Right ventricle myocardium inferior (tissue), 1 donor: Measurements from ENCODE around the gene OR2H2. TPM values are rescaled to one million over a fixed set of nuclear protein-coding genes. Genes with fewer than 3 reads are reported as not detected.

Source experiments
- ATAC-seq: fragments of 200-7000 bp; cut with Tn5 transposase; one replicate; pipeline ENCODE4 v1.9.1; 2020; ENCODE audit warnings: mild to moderate bottlenecking, moderate library complexity
- DNase-seq: peaks from one replicate; pipeline ENCODE4 v3.0.0; 2021; ENCODE audit errors: missing footprints
- intact Hi-C: fragments of 100-400 bp; cut with DNase I; formaldehyde crosslinking; loops from one replicate; pipeline ENCODE4 v1.11.0; 2022
- long read RNA-seq: library from polyadenylated mRNA; unstranded; transcript quantifications from one replicate; pipeline ENCODE4 v2.0.0, GENCODE V29; 2021
- total RNA-seq: library from RNA; stranded (reverse); fragmentation: NEBNext Ultra II Directional; extraction: Animal tissue kit (Norgen Biotek cat#: 25700); gene quantifications from one replicate; pipeline ENCODE4 v1.2.1, GENCODE V29; 2021
- donor health status: DM: no; HTN: yes; CAD: no; lungs with severe emphysema.

OR2H2 gene
- total RNA-seq = not detected
- long read RNA-seq = 0 reads

GRCh38 chr6:29584821-29585220, at the start of gene OR2H2:
Gene OR2H2 (plus strand): TSS chr6:29585121. CDS start chr6:29587945, 2,824 bp downstream.
- DNase-seq (no peak), ATAC-seq (no peak)
- intact Hi-C loops = loop anchor here (5.0 to 10.0 kb wide), 2 partner anchors 560 to 898 kb away; no protein-coding TSS in a partner anchor

DNA sequence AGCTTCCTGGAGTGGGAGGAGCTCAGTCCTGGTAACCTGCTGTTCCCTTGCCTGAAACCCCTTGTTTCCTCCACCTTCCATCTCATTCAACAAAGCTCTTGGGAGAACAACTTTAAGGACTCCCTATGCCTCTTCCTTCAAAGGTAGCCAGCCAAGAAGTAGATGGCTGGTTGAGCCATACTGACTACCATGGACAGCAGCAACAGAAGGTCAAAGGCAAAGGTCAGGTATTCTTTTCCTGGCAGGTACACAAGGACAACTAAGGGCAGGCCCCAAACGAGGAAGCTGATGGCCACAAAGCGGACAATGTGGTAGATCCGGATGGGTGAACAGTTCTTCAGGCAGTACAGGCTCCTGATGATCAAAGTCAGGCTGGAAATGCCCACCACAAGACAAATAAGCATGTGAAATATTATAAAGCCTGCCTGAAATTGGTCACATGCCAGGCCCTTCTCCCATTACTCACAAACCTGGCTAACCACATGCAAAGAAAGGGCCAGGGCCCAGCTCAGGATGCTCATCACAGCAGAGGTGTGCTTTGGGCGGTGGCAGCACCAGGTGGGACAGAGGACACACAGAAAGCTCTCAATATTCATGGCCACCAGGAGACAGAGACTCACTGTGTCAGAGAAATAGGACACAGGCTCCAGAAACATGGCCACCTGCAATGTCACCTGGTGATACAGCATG, 47.1 kb upstream of the OR2H2 start:
- ATAC-seq = no peak
- intact Hi-C loops = no loop called here
- no peak for DNase-seq

DNA sequence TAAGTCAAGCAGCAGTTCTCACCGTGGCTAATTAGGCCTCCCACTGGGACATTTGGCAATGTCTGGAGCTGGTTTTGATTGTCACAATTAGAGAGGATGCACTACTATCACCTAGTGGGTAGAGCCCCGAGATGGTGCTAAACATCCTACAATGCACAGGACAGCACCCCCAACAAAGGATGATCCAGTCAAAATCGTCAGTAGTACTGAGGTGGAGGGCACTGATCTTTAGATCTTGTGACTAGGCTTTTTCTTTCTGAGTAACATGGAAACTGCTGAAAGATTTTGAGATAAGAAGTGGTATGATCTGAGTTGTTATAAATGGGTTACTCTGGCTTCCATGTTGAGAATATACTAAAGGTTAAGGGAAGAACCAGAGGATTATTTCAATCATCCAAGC, 37.3 kb upstream of the OR2H2 start:
- DNase-seq = no peak

GRCh38 chr6:29552512-29553051, 32.3 kb upstream of the OR2H2 start:
- peak; percentile 81 for ATAC-seq
- intact Hi-C loops = no loop called here
- DNase-seq = no peak

More for the DNA sequence above, 37.3 kb upstream of the OR2H2 start:
- ATAC-seq = no peak
- intact Hi-C loops = no loop called here

DNA sequence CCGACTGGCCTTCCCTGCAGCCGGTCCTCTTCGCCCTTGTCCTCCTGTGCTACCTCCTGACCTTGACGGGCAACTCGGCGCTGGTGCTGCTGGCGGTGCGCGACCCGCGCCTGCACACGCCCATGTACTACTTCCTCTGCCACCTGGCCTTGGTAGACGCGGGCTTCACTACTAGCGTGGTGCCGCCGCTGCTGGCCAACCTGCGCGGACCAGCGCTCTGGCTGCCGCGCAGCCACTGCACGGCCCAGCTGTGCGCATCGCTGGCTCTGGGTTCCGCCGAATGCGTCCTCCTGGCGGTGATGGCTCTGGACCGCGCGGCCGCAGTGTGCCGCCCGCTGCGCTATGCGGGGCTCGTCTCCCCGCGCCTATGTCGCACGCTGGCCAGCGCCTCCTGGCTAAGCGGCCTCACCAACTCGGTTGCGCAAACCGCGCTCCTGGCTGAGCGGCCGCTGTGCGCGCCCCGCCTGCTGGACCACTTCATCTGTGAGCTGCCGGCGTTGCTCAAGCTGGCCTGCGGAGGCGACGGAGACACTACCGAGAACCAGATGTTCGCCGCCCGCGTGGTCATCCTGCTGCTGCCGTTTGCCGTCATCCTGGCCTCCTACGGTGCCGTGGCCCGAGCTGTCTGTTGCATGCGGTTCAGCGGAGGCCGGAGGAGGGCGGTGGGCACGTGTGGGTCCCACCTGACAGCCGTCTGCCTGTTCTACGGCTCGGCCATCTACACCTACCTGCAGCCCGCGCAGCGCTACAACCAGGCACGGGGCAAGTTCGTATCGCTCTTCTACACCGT, 31.5 kb upstream of the OR2H2 start:
- peak; percentile 90 for DNase-seq
- intact Hi-C loops = no loop called here
- ATAC-seq = peak; percentile 91

DNA sequence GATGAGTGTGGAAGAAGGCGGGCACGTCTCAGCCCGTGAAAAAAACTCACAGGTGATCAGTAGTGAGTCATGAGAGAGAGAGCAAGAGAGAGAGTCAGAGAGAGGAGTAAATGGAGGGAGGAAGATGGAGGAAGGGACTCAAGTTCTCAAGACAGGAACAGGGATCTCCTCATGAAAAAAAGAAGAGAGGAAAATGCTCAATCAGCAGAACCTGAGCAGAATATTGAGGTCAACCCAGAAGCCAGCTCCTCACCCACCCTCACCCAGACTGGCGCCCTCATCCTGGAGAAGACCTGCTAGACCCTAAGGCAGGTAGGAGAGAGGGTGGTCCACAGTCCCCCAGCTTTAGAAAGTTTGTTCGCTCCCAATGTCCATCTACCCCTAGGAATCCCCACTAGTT, 30.2 kb upstream of the OR2H2 start:
- intact Hi-C loops = no loop called here
- ATAC-seq = no peak
- DNase-seq = no peak

DNA sequence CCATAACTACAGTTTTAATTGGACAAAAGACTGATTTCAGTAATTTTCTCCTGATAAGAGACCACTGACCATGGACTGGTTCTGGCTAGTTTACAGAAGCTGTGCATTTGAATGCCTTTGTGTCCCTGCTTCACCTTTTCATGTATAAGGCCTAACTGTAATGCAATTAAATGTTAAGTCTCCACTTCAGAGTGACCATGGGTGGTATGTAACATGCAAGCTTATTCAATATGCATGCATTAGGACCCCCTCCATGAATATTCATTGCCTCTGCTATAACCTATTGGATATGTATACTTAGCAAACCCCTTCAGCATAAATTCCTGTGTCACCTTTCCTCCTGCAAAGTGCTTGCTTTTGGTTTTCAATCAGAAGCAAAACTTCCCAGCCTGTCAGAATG, 27.6 kb upstream of the OR2H2 start:
- intact Hi-C loops = no loop called here
- DNase-seq = no peak
- no peak for ATAC-seq

- no peak for ATAC-seq
- intact Hi-C loops = no loop called here
Observed at GRCh38 chr6:29558439-29559079, 26.4 kb upstream of the OR2H2 start.

DNA sequence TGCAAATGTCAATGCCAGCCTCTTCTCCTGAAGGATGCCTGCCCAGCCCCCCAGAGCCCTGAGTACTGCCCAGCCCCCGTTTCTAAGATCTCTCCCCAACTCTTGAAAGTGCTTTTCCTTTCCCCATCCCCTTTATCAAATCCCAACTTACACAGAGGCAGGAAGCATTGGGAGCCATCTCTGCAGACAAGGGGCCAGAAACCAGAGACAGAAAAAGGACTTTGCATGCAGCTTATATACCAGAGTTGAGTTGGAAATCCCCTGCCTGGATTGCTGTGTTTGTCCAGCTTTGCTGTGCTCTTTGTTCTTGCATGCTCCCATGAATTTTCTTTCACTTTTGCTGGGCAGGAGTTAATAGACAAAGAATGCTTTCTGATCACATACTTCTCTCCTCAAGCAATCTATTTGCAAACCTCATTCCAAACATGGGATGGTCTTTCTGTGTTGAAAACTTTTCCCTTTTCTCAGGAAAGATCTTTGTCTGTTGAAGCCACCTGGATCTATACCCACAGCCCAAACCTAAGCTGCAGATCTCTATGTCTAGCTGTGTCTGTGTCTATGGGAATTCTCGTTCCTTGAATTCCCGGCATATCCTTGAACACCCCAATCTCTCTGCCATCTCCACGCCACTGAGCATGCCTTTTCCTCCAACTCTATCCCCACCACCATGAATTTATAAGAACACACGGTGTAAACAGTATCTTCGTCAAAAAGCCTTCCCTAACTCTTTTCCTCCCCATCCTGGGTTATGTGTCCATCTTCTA, 25.2 kb upstream of the OR2H2 start, which contains the start of gene UBD:
Gene UBD, minus strand, starts transcription at position 209 of the 764 bp plus-strand sequence. Its CDS starts 31 bp downstream, at position 178.
- intact Hi-C loops = no loop called here
- DNase-seq (no peak), ATAC-seq (no peak)

More at GRCh38 chr6:29558439-29559079, 26.4 kb upstream of the OR2H2 start:
- no peak for DNase-seq

DNA sequence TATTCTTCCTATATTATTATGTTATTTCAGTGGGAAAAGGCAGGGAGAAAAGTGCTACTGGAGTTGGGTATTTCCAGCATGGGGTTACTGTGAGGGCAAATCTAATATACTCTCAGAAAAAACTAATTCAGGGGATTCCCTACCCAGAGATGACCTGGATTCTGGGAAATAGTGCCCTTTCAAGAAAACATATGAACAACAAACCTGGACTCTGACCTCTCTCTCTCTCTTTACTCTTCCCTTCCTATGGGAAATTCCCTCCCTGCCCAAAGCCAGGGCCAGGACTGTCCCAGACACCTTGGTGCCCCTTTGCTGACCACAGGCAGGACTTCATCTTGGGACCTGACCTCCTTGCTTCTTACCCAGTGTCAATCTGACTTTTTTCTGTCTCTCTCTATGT, 23.8 kb upstream of the OR2H2 start:
- intact Hi-C loops = no loop called here
- DNase-seq = no peak
- ATAC-seq = no peak

DNA sequence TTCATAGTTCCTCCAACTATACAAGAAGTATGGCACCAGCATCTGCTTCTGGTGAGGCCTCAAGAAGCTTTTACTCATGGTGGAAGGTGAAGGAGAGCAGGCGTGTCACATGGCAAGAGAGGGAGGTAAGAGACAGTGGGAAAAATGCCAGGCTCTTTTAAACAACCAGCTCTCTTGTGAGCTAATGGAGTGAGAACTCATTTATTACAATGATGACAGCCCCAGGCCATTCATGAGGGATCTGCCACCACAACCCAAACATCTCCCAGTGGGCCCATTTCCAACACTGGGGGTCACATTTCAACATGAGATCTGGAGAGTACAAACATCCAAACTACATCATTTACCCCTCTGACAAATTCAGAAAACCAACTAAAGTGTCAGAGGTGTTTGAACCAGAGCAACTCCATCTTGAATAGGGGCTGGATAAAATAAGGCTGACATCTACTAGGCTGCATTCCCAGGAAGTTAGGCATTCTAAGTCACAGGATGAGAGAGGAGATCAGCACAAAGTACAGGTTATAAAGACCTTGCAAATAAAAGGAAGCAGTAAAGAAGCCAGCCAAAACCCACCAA, 23.2 kb upstream of the OR2H2 start:
- ATAC-seq (no peak), DNase-seq (no peak)
- intact Hi-C loops = no loop called here

DNA sequence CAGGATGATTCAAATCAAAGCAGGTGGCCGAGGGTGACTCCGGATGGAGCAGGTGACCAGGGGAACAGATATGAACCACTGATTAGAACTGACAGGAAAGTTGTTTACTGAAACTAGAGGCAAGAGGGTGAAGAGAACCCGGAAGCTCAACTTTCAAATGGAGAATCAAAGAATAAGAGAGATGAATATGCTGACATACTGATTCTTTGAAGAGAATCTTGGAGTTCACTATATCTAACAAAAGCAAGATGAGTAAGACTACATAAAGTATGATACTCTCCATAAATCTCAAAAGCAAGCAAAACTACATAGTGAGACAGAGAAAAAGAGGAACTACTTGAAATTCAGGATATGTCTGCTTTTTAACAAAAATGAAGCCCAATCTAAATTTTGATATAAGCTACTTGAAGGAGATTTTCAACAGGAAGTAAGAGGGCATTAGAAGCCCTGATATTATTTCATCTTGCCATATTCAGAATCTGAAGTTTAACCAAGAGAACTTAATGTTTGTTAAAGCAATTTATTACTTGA, 21.4 kb upstream of the OR2H2 start:
- intact Hi-C loops = no loop called here
- ATAC-seq = no peak
- DNase-seq = no peak

- ATAC-seq (no peak), DNase-seq (no peak)
- intact Hi-C loops = no loop called here
Observed at GRCh38 chr6:29564875-29565274, 20.0 kb upstream of the OR2H2 start.

GRCh38 chr6:29566856-29567255, 18.1 kb upstream of the OR2H2 start:
- ATAC-seq (no peak), DNase-seq (no peak)
- intact Hi-C loops = no loop called here

DNA sequence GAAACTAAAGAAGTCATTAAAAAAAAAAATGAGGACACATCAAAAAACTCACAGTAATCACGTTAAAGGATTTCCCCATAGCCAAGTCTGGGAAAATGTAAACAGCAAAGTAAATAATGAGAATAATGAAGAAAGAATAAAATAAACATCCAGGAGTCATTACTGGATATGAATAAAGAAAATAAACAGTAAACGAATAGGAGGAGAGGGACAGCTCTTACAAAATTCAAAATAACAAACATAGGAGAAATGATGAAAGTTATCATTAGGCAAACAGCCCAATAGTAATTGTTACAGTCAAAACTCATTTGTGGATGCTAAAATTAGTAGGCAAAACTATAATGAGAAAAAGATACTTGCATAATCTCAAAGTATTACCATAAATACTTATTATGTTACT, 17.4 kb upstream of the OR2H2 start:
- ATAC-seq (no peak), DNase-seq (no peak)
- intact Hi-C loops = no loop called here

- intact Hi-C loops = no loop called here
- DNase-seq (no peak), ATAC-seq (no peak)
Observed at GRCh38 chr6:29567991-29568390, 16.9 kb upstream of the OR2H2 start.

DNA sequence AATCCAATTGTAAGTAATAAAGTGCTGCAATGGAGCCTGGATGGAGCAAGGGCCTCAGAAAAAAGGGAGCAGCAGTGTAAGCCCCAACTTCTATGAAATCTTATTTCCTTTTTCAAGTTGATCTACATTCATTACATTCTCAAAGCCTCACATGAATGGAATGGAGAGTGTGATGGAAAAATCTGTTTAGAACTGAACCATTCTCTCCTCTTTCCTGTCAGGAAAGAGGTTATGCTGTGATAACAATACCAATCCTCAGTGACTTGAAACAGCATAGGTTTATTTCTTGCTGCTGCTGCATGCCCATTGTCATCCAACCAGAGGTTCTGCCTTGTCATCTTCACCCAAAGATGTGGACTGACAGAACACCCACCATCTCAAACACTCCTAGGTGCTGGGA, 8.9 kb upstream of the OR2H2 start:
- ATAC-seq = no peak
- DNase-seq = no peak
- intact Hi-C loops = no loop called here

DNA sequence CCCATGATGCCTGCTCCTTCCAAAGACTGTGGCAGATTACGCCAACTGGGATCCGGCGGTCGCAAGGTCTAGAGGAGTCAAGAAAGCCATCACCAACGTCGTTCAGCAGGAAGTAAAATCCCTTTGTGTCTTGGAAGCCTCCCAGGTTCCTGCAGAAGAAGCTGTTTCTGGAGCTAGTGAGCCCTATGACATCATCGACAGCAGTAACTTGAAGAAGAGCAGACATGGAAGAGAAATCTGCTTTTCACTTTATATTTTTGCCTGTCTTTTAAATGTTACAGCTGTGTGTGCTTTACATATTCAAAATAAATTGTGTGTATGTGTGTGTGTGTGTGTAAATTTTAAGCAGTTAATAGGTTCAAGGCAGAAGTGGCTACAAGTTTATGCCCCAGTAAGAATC, 7.4 kb upstream of the OR2H2 start:
- intact Hi-C loops = no loop called here
- ATAC-seq (no peak), DNase-seq (no peak)
